Fibroblast of skin of right quadriceps (primary cell): ENCODE results near the gene DDX49.

Experiments used
- DNase-seq: peaks from one replicate; pipeline ENCODE4 v3.0.0-alpha.2; 2013

DDX49 gene, protein sequence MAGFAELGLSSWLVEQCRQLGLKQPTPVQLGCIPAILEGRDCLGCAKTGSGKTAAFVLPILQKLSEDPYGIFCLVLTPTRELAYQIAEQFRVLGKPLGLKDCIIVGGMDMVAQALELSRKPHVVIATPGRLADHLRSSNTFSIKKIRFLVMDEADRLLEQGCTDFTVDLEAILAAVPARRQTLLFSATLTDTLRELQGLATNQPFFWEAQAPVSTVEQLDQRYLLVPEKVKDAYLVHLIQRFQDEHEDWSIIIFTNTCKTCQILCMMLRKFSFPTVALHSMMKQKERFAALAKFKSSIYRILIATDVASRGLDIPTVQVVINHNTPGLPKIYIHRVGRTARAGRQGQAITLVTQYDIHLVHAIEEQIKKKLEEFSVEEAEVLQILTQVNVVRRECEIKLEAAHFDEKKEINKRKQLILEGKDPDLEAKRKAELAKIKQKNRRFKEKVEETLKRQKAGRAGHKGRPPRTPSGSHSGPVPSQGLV

GRCh38 chr19:18919086-18919899, at the start of gene DDX49, which contains the start of gene COPE:
Gene DDX49 (plus strand): TSS chr19:18919715. CDS start chr19:18919742, 27 bp downstream.
Gene COPE (minus strand): TSS chr19:18919387. CDS start chr19:18919348, 39 bp downstream.
- peak; percentile 100 for DNase-seq

- no peak for DNase-seq
Measured at GRCh38 chr19:18869781-18870530, 49.6 kb upstream of the DDX49 start.

DNA sequence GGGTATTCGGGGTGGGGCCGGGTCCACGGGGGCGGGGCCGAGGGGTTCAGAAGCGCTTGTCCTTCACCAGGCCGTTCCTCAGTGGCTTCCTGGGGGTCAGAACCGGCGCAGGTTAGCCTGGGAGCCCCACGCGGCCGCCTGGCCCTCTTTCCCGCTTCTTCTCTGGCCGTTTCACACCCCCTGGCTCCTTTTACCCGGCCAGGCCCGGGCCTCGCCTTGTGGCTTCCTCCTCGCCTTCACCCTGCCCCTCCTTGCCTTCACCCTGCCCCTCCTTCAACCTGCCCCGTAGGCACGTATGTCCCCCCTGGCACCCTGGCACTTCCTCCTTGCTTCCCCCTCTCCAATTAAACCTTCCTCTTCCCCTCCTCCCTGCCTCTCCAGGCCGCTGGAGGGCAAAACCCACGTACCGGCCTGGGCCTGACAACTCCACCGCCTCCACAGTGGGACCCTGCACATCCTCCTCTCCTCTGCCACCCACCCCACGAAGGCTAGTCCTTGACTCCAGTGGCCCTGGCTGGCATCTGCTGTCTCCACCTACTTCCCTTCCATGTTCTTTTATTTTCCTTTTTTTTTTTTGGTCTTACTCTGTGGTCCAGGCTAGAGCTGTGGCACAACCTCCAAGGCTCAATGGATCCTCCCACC, 48.9 kb upstream of the DDX49 start:
- no peak for DNase-seq

GRCh38 chr19:18871543-18871942, 48.0 kb upstream of the DDX49 start:
- no peak for DNase-seq

GRCh38 chr19:18875726-18876125, 43.8 kb upstream of the DDX49 start:
- DNase-seq: no peak

GRCh38 chr19:18876865-18877264, 42.6 kb upstream of the DDX49 start:
- DNase-seq: no peak

- DNase-seq: no peak
Measured at GRCh38 chr19:18878058-18878797, 41.3 kb upstream of the DDX49 start.

- no peak for DNase-seq
Measured at GRCh38 chr19:18878858-18879578, 40.5 kb upstream of the DDX49 start.

DNA sequence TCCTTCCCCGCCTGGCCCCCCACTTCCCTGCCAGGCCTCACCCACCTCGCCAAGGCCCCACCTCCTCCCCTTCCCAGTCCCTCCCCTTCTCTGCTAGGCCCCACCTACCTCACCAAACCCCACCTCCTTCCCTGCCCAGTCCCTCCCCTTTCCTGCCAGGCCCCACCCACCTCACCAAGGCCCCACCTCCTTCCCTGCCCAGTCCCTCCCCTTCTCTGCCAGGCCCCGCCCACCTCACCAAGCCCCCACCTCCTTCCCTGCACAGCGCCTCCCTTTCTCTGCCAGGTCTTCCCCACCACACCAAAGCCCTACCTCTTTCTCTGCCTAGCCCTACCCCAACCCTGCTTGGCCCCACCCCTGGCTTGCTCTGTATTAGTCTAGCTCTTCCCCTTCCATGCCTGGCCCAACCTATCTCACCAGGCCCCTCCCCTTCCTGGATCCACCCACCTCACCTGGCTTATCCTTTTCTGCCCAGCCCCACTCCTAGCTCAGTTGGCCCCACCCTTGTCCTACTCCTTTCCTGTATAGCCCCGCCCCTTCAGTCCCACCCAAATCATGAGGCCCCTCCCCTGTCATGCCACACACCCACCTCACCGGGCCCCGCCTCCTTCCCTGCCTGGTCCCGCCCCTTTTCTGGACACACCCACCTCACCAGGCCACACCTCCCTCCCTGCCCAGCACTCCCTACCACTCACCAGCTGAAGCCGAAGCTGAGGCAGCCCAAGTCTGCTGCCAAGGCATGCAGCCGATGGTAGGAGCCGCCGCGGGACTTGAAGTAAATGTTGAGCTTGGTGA, 39.7 kb upstream of the DDX49 start:
- no peak for DNase-seq

DNA sequence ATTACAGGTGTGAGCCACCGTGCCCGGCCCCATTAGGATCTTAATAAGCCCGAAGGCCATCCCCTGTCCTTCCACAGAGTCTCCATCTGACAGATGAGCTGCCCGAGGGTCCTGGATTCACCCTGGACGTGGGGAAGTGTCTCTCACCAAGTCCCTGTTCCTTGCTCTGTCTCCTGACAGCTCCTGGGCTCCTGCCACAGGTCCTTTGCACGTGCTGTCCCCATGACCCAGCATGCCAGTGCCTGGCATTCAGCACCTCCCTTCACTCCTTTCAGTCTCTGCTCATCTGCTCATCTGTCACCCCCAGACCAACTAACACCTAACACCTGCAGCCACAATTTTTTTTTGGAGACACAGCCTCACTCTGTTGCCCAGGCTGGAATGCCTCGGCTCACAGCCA, 38.0 kb upstream of the DDX49 start:
- no peak for DNase-seq

DNA sequence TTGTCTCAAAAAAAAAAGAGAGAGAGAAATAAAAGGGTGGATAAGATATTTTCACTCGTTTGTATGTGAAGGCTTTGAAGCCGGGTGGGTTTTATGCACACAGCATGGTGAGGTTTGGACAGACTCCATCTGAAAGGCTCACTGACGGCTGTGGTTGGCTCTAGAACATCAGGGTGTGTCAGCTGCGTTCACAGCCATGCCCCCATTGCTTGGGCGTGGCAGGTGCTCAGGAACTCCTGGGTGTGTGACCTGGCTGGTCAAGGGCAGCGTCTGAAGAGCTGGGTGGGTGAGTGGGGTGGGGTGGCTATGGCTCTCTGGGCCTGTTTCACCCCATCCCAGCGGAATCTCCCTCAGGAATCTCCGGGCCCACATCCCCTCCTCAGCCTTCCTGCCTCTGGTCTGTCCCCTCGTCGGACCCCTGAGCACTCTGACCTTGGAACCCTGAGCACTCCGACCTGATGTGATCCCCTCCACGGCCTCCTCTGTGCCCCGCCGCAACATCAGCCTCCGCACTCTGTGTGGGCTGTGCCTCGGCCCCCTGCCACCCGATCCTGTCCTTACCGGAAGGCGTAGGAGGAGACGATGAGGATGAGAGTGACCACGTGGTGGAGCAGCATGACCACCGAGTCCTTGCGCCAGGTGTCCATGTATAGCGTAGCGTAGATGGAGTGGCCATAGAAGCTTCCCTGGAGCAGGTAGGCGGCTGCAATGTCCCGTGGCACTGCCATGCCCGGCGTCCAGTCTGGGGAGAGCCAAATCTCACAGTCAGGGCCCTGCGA, 35.8 kb upstream of the DDX49 start:
- no peak for DNase-seq

DNA sequence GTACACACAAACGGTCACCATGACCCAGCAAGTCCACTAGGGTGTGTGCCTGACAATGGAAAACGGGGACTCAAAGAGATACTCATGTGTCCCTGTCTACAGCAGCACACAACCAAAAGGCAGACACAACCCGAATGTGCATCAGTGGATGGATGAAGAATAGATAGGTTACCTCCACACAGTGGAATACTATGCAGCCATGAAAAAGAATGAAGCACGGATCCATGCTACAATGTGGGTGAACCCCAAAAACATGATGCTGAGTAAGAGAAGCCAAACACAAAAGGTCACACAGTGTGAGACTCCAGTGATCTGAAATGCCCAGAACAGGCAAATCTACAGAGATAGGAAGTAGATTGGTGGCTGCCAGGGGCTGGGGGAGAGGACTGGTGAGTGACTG, 32.5 kb upstream of the DDX49 start:
- no peak for DNase-seq

- no peak for DNase-seq
Measured at GRCh38 chr19:18889949-18890745, 29.4 kb upstream of the DDX49 start.

GRCh38 chr19:18893587-18894253, 25.8 kb upstream of the DDX49 start:
- no peak for DNase-seq

- DNase-seq: peak; percentile 31
Measured at GRCh38 chr19:18894254-18895037, 25.1 kb upstream of the DDX49 start.

DNA sequence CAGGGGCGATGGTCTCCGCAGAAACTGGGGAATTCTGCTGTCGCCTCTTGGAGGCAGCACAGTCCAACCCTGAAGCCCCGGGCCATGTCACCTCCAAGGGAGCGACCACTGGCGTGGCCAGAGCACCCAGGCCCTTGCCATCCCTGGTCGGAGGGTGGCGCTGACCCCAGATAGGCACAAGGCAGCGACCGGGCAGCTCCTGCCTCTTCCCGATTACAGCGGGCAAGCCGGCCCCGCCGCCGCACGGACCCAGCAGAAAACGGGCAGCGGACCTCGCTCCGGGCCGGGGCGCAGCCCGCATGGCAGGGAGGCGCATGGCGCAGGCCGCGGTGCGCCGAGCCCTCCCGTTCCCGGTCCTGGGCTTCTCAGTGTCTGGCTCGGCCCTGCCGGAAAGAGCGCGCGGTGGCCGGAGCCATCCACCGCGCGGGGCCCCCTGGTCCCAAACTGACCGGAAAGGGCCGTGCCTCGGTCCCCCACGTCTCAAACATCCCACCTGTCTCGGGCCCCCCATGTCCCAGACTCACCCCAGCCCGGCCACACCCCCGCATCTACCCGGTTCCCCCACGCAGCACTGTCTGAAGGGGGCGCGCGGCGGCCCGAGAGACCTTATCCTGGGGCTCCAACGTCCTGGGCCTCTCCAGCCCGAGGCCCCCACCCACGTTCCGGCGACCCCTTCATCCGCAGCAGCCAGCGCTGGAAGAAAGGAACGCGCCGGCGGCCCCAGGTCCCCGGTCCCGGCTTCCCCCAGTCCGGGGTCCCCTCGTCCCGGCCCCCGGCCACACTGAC, 24.3 kb upstream of the DDX49 start:
- DNase-seq: no peak
